Neural cell (in vitro differentiated cells): ENCODE data around the gene DEGS2.

Experiments used
- CTCF ChIP-seq: fragments of 450-650 bp; IDR thresholded peaks from 2 replicates; pipeline ENCODE4 v1.5.1; 2014; ENCODE audit warnings: antibody characterized with exemption, mild to moderate bottlenecking, moderate library complexity; ENCODE audit not compliant: poor library complexity, severe bottlenecking
- EP300 ChIP-seq: fragments of 450-650 bp; conservative IDR thresholded peaks from 2 replicates; pipeline ENCODE4 v1.6.1; 2014; ENCODE audit warnings: antibody characterized with exemption, mild to moderate bottlenecking, moderate library complexity; ENCODE audit not compliant: poor library complexity, severe bottlenecking
- MXI1 ChIP-seq: fragments of 450-650 bp; conservative IDR thresholded peaks from 2 replicates; pipeline ENCODE4 v1.6.1; 2014; ENCODE audit warnings: antibody characterized with exemption, mild to moderate bottlenecking; ENCODE audit not compliant: poor library complexity, severe bottlenecking
- POLR2AphosphoS5 ChIP-seq: IDR thresholded peaks from 2 replicates; pipeline ENCODE4 v1.6.1; 2012

DNA sequence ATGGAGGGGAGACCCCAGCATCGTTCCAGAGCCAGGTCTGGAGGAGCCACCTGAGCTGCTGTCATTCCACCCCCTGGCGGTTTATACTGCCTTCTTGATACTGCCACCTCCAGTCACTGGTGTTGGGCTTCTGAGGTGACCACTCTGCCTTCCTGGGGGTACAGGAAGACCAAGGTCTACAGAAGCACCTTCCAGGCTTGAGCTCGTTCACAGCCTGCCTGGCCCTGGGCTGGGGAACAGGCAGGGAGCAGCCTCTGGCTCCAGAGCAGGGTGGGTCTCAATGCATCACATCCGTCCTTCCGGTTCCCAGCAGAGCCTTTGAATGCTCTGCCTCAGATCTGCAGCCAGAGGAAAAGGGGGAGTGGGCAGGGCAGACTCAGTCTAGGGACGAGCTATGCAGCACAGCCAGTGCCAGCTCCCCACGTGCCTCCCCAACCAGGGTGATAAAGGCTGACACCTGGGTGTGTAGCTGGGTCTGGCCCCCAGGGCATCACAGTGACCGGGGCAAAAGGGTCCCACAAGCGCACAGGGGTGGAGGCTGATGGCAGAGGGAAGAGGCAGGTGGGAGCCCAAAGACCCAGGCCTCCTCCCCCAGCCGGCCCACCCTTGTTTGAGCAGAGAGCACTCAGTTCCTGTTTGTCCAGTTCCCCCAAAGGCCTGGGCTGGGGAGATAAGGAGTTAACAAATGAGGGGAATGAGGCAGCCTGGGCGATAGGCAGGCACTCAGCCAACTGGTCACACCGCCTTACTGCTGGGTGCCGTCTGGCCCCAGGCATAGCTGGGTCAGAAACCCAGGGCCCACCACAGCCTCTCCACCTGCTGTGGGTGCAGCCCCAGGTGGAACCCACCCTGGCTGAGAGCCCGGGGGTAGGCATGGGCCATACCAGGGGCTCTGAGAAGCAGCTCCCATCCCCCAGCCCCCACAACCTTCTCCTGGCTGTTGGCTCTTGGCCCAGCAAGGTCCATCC, 17.1 kb downstream of the DEGS2 start:
- TF ChIP-seq POLR2AphosphoS5 (no peak), CTCF (no peak), EP300 (no peak), MXI1 (no peak)
